GM10266 (cell line): ENCODE data around the gene ESCO1.
A peak's percentile ranks its signal among the peaks of the same experiment; 100 is the strongest.
"Not testable (repeated sequence)": the region's sequence is repeated elsewhere in the genome, so short reads cannot be mapped to it uniquely, and the experiment has no call there.

ENCODE experiments used
- DNase-seq: peaks from one replicate; pipeline ENCODE4 v3.0.0; 2012; ENCODE audit errors: extremely low spot score
- CTCF ChIP-seq: IDR thresholded peaks from 2 replicates; pipeline ENCODE4 v1.5.1; 2012; ENCODE audit warnings: mild to moderate bottlenecking, low read depth; ENCODE audit not compliant: control insufficient read depth, insufficient read depth; ENCODE audit errors: missing control alignments

The ESCO1 gene

GRCh38 chr18:21629089-21629832 is 28.8 kb upstream of the ESCO1 start:
- DNase-seq = peak; percentile 20
- no peak for TF ChIP-seq CTCF

- DNase-seq = not testable (repeated sequence)
Observed at GRCh38 chr18:21621640-21622039, 21.1 kb upstream of the ESCO1 start.

GRCh38 chr18:21612125-21613039 is 11.9 kb upstream of the ESCO1 start, which contains the start of gene SNRPD1:
Gene SNRPD1, plus strand, starts transcription at chr18:21612314. Its CDS starts 116 bp downstream, at chr18:21612430.
- peak; percentile 99 for TF ChIP-seq CTCF
- DNase-seq = peak; percentile 87

GRCh38 chr18:21611401-21612124 is 11.1 kb upstream of the ESCO1 start:
- DNase-seq = not testable (repeated sequence)

- no peak for DNase-seq
- TF ChIP-seq CTCF = no peak
Observed at GRCh38 chr18:21605213-21605612, 4.7 kb upstream of the ESCO1 start.

GRCh38 chr18:21604671-21605070 is 4.2 kb upstream of the ESCO1 start:
- no peak for DNase-seq
- no peak for TF ChIP-seq CTCF

- no peak for DNase-seq
- no peak for TF ChIP-seq CTCF
Observed at GRCh38 chr18:21602299-21602587, 1.7 kb upstream of the ESCO1 start.
